WTC11 (cell line): ENCODE measurements around the gene GNAS-AS1.

Experiments
- ATF2 ChIP-seq: sonication (generic); formaldehyde crosslinking; IDR thresholded peaks from 2 replicates; pipeline ENCODE4 v1.8.1; 2022; ENCODE audit warnings: low read depth, missing genetic modification reagents, borderline replicate concordance
- FOXP1 ChIP-seq: sonication (generic); formaldehyde crosslinking; IDR thresholded peaks from 2 replicates; pipeline ENCODE4 v1.8.0; 2022; ENCODE audit warnings: missing genetic modification reagents, mild to moderate bottlenecking, moderate library complexity, borderline replicate concordance
- GABPB1 ChIP-seq: sonication (generic); formaldehyde crosslinking; IDR thresholded peaks from 2 replicates; pipeline ENCODE4 v1.8.1; 2023; ENCODE audit warnings: mild to moderate bottlenecking, missing genetic modification reagents
- NR2C2 ChIP-seq: sonication (generic); formaldehyde crosslinking; IDR thresholded peaks from 2 replicates; pipeline ENCODE4 v1.8.0; 2022; ENCODE audit warnings: mild to moderate bottlenecking, missing genetic modification reagents
- OVOL2 ChIP-seq: fragments of 250-450 bp; sonication (Bioruptor Pico); IDR thresholded peaks from 2 replicates; pipeline ENCODE4 v1.9.0; 2021; ENCODE audit warnings: mild to moderate bottlenecking, borderline replicate concordance
- ZNF232 ChIP-seq: sonication (generic); formaldehyde crosslinking; IDR thresholded peaks from 2 replicates; pipeline ENCODE4 v1.8.0; 2022; ENCODE audit warnings: mild to moderate bottlenecking, missing genetic modification reagents
- ZNF512 ChIP-seq: sonication (generic); formaldehyde crosslinking; IDR thresholded peaks from 2 replicates; pipeline ENCODE4 v1.8.1; 2022; ENCODE audit warnings: missing genetic modification reagents, borderline replicate concordance
- TF ChIP-seq, protein P1 (sequence below): sonication (generic); formaldehyde crosslinking; IDR thresholded peaks from 2 replicates; pipeline ENCODE4 v1.8.0; 2022; ENCODE audit warnings: mild to moderate bottlenecking, missing genetic modification reagents
- TF ChIP-seq, protein P2 (sequence below): fragments of 200-600 bp; IDR thresholded peaks from 2 replicates; pipeline ENCODE4 v1.8.0; 2022; ENCODE audit warnings: antibody characterized with exemption
- TF ChIP-seq, protein P3 (sequence below): fragments of 250-450 bp; sonication (Bioruptor Pico); IDR thresholded peaks from 2 replicates; pipeline ENCODE4 v2.1.2; 2022; ENCODE audit warnings: mild to moderate bottlenecking, moderate library complexity
- TF ChIP-seq, protein P4 (sequence below): sonication (generic); formaldehyde crosslinking; IDR thresholded peaks from 2 replicates; pipeline ENCODE4 v1.8.0; 2023; ENCODE audit warnings: mild to moderate bottlenecking, missing genetic modification reagents

- TF ChIP-seq, protein P1, sequence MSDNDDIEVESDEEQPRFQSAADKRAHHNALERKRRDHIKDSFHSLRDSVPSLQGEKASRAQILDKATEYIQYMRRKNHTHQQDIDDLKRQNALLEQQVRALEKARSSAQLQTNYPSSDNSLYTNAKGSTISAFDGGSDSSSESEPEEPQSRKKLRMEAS (CRISPR knock-in tag), result no peak
- TF ChIP-seq, protein P2, sequence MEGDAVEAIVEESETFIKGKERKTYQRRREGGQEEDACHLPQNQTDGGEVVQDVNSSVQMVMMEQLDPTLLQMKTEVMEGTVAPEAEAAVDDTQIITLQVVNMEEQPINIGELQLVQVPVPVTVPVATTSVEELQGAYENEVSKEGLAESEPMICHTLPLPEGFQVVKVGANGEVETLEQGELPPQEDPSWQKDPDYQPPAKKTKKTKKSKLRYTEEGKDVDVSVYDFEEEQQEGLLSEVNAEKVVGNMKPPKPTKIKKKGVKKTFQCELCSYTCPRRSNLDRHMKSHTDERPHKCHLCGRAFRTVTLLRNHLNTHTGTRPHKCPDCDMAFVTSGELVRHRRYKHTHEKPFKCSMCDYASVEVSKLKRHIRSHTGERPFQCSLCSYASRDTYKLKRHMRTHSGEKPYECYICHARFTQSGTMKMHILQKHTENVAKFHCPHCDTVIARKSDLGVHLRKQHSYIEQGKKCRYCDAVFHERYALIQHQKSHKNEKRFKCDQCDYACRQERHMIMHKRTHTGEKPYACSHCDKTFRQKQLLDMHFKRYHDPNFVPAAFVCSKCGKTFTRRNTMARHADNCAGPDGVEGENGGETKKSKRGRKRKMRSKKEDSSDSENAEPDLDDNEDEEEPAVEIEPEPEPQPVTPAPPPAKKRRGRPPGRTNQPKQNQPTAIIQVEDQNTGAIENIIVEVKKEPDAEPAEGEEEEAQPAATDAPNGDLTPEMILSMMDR, result no peak
- TF ChIP-seq, protein P3, sequence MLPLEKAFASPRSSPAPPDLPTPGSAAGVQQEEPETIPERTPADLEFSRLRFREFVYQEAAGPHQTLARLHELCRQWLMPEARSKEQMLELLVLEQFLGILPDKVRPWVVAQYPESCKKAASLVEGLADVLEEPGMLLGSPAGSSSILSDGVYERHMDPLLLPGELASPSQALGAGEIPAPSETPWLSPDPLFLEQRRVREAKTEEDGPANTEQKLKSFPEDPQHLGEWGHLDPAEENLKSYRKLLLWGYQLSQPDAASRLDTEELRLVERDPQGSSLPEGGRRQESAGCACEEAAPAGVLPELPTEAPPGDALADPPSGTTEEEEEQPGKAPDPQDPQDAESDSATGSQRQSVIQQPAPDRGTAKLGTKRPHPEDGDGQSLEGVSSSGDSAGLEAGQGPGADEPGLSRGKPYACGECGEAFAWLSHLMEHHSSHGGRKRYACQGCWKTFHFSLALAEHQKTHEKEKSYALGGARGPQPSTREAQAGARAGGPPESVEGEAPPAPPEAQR (CRISPR knock-in tag), result no peak
- TF ChIP-seq ZNF232 (CRISPR knock-in tag) (no peak), GABPB1 (CRISPR knock-in tag) (no peak), ZNF512 (CRISPR knock-in tag) (no peak), NR2C2 (no peak), ATF2 (CRISPR knock-in tag) (no peak), FOXP1 (CRISPR knock-in tag) (no peak), OVOL2 (CRISPR knock-in tag) (no peak)
- TF ChIP-seq, protein P4, sequence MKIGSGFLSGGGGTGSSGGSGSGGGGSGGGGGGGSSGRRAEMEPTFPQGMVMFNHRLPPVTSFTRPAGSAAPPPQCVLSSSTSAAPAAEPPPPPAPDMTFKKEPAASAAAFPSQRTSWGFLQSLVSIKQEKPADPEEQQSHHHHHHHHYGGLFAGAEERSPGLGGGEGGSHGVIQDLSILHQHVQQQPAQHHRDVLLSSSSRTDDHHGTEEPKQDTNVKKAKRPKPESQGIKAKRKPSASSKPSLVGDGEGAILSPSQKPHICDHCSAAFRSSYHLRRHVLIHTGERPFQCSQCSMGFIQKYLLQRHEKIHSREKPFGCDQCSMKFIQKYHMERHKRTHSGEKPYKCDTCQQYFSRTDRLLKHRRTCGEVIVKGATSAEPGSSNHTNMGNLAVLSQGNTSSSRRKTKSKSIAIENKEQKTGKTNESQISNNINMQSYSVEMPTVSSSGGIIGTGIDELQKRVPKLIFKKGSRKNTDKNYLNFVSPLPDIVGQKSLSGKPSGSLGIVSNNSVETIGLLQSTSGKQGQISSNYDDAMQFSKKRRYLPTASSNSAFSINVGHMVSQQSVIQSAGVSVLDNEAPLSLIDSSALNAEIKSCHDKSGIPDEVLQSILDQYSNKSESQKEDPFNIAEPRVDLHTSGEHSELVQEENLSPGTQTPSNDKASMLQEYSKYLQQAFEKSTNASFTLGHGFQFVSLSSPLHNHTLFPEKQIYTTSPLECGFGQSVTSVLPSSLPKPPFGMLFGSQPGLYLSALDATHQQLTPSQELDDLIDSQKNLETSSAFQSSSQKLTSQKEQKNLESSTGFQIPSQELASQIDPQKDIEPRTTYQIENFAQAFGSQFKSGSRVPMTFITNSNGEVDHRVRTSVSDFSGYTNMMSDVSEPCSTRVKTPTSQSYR (CRISPR knock-in tag), result no peak
Observed at GRCh38 chr20:58882704-58883089, 32.0 kb upstream of the GNAS-AS1 start.
